Karpas-422 (cell line): ENCODE data around the gene KCNQ1. TPM values are rescaled to one million over a fixed set of nuclear protein-coding genes. Genes with fewer than 3 reads are reported as not detected.

Experiments used
- DNase-seq: peaks from one replicate; pipeline ENCODE4 v3.0.0-alpha.2; 2015
- H2AFZ ChIP-seq: fragments of 200-600 bp; sonication (generic); 2 replicates; pipeline ENCODE4 v1.6.1; 2014; ENCODE audit warnings: antibody characterized with exemption, low read length, mixed read lengths
- H3K27ac ChIP-seq: fragments of 200-600 bp; sonication (generic); 2 replicates; pipeline ENCODE4 v1.5.1; 2014; ENCODE audit warnings: mild to moderate bottlenecking, low read length, moderate library complexity
- H3K27me3 ChIP-seq: fragments of 200-600 bp; sonication (generic); 2 replicates; pipeline ENCODE4 v1.6.1; 2014; ENCODE audit warnings: low read length, mixed read lengths
- H3K36me3 ChIP-seq: fragments of 200-600 bp; sonication (generic); 2 replicates; pipeline ENCODE4 v1.6.1; 2014; ENCODE audit warnings: low read length, mixed read lengths; ENCODE audit not compliant: insufficient read depth
- H3K4me1 ChIP-seq: fragments of 200-600 bp; sonication (generic); 2 replicates; pipeline ENCODE4 v1.6.1; 2014; ENCODE audit warnings: mild to moderate bottlenecking, low read length, mixed read lengths
- H3K4me2 ChIP-seq: fragments of 200-600 bp; sonication (generic); 2 replicates; pipeline ENCODE4 v1.6.1; 2014; ENCODE audit warnings: low read length, low read depth, mild to moderate bottlenecking; ENCODE audit not compliant: poor library complexity, severe bottlenecking
- H3K4me3 ChIP-seq: fragments of 200-600 bp; sonication (generic); 2 replicates; pipeline ENCODE4 v1.5.1; 2014; ENCODE audit warnings: mild to moderate bottlenecking, antibody characterized with exemption, low read length, mixed read lengths
- H3K79me2 ChIP-seq: fragments of 200-600 bp; sonication (generic); 2 replicates; pipeline ENCODE4 v1.6.1; 2014; ENCODE audit warnings: mild to moderate bottlenecking, low read length, mixed read lengths
- H3K9ac ChIP-seq: fragments of 200-600 bp; sonication (generic); 2 replicates; pipeline ENCODE4 v1.6.0; 2014; ENCODE audit warnings: low read length
- H3K9me2 ChIP-seq: fragments of 200-600 bp; sonication (generic), shearing (Covaris generic); replicated peaks from 2 replicates; pipeline ENCODE4 v1.6.0; 2014; ENCODE audit warnings: mild to moderate bottlenecking, low read length, moderate library complexity; ENCODE audit not compliant: insufficient read depth
- H3K9me3 ChIP-seq: fragments of 300-700, 200-600 bp; sonication (generic); 2 replicates; pipeline ENCODE4 v1.6.1; 2014; ENCODE audit warnings: low read length, mixed read lengths
- H4K20me1 ChIP-seq: fragments of 200-600 bp; sonication (generic); 2 replicates; pipeline ENCODE4 v1.6.1; 2014; ENCODE audit warnings: mild to moderate bottlenecking, antibody characterized with exemption, low read length, low read depth; ENCODE audit not compliant: insufficient read depth
- total RNA-seq: library from RNA; depleted of rRNA; stranded (reverse); fragments of >200 nt; shearing (Covaris generic); gene quantifications from 2 replicates; pipeline ENCODE4 v1.2.3, GENCODE V29; 2014; ENCODE audit warnings: low replicate concordance

KCNQ1 gene
- total RNA-seq, 1 experiment from 2014 or later = not detected

- Histone ChIP-seq H3K4me1 (no peaks in the 10 kb centered on the region), H3K36me3 (no peaks in the 10 kb centered on the region), H3K9me3 (no peaks in the 10 kb centered on the region), H3K27me3 (no peaks in the 10 kb centered on the region), H2AFZ (no peak overlapping the region), H3K4me3 (no peak overlapping the region), H3K9me2 (no peaks in the 10 kb centered on the region), H3K79me2 (no peaks in the 10 kb centered on the region), H3K9ac (no peak overlapping the region), H3K4me2 (no peak overlapping the region), H3K27ac (no peak overlapping the region), H4K20me1 (no peaks in the 10 kb centered on the region; the same call in 1 of the 2 replicates)
- no peak for DNase-seq
Observed at GRCh38 chr11:2797121-2797711, 352.4 kb downstream of the KCNQ1 start.

- no peak for DNase-seq
- H3K79me2 ChIP-seq = no peaks in the 10 kb centered on the region
- no peak overlapping the region for H3K9ac ChIP-seq
- H3K27ac ChIP-seq = no peak overlapping the region
- no peak overlapping the region for H3K4me3 ChIP-seq
- no peaks in the 10 kb centered on the region for H3K27me3 ChIP-seq
- H3K9me2 ChIP-seq = no peaks in the 10 kb centered on the region
- no peaks in the 10 kb centered on the region for H4K20me1 ChIP-seq
- no peak overlapping the region for H3K4me2 ChIP-seq
- no peaks in the 10 kb centered on the region for H3K9me3 ChIP-seq
- H3K36me3 ChIP-seq = no peaks in the 10 kb centered on the region
- H3K4me1 ChIP-seq = no peaks in the 10 kb centered on the region
- no peak overlapping the region for H2AFZ ChIP-seq
Observed at GRCh38 chr11:2797741-2798361, 353.0 kb downstream of the KCNQ1 start.

DNA sequence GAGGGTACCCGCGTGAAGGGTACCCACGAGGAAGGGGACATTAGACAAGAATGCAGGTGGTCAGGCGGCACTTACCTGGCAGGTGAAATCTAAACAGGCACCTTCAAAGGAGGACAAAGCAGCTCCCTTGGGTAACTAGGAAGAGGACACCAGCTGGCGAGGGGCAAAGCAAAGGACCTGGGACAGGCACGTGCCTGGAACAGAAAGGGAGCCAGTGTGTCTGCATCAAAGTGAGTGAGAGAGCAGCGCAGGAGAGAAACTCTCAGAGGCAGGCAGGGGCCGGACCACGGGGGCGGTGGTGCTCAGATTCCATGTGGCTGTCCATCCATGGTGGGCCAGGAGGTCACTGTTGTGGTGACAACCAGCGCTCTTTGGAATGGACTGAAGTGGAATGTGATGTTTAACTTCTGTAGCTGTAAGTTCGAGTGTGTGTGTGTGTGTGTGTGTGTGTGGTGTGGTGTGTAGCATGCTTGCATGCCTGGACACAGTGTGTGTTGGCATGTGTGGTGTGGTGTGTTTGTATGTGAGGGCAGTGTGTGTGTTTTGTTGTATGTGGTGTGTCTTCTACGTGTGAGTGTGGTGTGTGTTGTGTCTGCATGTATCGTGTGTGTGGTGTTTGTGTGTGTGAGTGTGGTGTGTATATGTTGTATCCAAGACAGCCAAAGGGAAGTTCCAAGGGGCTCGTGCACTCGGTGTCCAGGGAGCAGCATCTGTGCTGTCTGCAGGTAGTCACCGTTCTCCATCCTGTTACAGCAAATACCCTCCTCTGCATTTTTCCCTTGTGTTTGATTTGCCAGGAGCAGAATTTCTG, 354.3 kb downstream of the KCNQ1 start:
- no peaks in the 10 kb centered on the region for H3K4me1 ChIP-seq
- H4K20me1 ChIP-seq = no peaks in the 10 kb centered on the region
- H3K9ac ChIP-seq = no peak overlapping the region
- H3K27ac ChIP-seq = no peak overlapping the region
- H3K9me2 ChIP-seq = no peaks in the 10 kb centered on the region
- no peak overlapping the region for H3K4me2 ChIP-seq
- no peaks in the 10 kb centered on the region for H3K79me2 ChIP-seq
- no peaks in the 10 kb centered on the region for H3K27me3 ChIP-seq
- no peak overlapping the region for H2AFZ ChIP-seq
- H3K36me3 ChIP-seq = no peaks in the 10 kb centered on the region
- no peak overlapping the region for H3K4me3 ChIP-seq
- no peak for DNase-seq
- no peaks in the 10 kb centered on the region for H3K9me3 ChIP-seq

GRCh38 chr11:2799881-2800654, 355.3 kb downstream of the KCNQ1 start:
- Histone ChIP-seq H3K9me2 (no peaks in the 10 kb centered on the region), H3K36me3 (no peaks in the 10 kb centered on the region), H3K4me3 (no peak overlapping the region), H3K9ac (no peak overlapping the region), H4K20me1 (no peaks in the 10 kb centered on the region), H3K79me2 (no peaks in the 10 kb centered on the region), H3K4me1 (no peaks in the 10 kb centered on the region), H2AFZ (no peak overlapping the region), H3K4me2 (no peak overlapping the region), H3K27me3 (no peaks in the 10 kb centered on the region), H3K27ac (no peak overlapping the region), H3K9me3 (no peaks in the 10 kb centered on the region)
- DNase-seq = no peak

GRCh38 chr11:2800655-2801531, 356.1 kb downstream of the KCNQ1 start:
- Histone ChIP-seq H3K9ac (no peak overlapping the region), H3K27ac (no peak overlapping the region), H3K9me3 (no peaks in the 10 kb centered on the region), H4K20me1 (no peaks in the 10 kb centered on the region), H3K79me2 (no peaks in the 10 kb centered on the region), H3K4me3 (no peak overlapping the region), H3K4me1 (no peaks in the 10 kb centered on the region), H3K36me3 (no peaks in the 10 kb centered on the region), H2AFZ (no peak overlapping the region), H3K9me2 (no peaks in the 10 kb centered on the region), H3K4me2 (no peak overlapping the region), H3K27me3 (no peaks in the 10 kb centered on the region)
- no peak for DNase-seq

DNA sequence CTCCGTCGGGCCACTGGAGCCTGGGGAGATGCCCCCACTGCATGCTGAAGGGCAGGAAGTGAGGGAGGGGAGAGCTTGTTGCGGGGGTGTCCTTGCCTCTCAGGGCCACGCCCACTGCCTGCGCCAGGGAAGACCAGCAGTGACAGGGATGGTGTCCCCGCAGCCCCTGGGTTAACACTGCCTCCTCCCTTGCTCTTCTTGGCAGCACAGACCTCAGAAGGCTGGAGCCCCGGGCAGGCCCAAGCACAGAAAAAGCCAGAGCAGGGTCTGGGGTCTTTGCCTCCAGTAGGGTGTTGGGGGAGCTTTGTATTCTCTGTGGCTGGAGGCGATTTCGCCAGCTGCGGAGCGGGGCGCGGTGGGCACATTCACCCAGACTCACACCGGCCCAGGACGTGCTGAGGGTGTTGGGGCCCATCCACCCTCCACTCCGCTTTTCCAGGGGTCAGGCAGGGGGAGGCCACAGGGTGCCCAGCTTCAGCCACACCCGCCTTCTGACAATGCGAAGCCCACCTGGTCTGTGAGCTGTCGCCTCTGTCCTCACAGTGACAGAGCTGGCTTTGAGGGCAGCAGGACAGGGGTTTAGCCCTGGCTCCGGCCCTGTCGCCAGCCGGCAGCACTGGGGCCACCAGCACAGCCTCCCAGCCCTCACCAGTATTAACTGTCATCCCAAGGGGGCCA, 357.0 kb downstream of the KCNQ1 start:
- H3K27ac ChIP-seq = no peak overlapping the region
- no peak for DNase-seq
- no peak overlapping the region for H3K4me3 ChIP-seq
- no peaks in the 10 kb centered on the region for H3K9me3 ChIP-seq
- no peak overlapping the region for H3K4me2 ChIP-seq
- H3K79me2 ChIP-seq = no peaks in the 10 kb centered on the region
- no peaks in the 10 kb centered on the region for H3K27me3 ChIP-seq
- H3K4me1 ChIP-seq = no peaks in the 10 kb centered on the region
- no peaks in the 10 kb centered on the region for H4K20me1 ChIP-seq
- H3K9me2 ChIP-seq = no peaks in the 10 kb centered on the region
- H3K9ac ChIP-seq = no peak overlapping the region
- no peaks in the 10 kb centered on the region for H3K36me3 ChIP-seq
- H2AFZ ChIP-seq = no peak overlapping the region

- Histone ChIP-seq H2AFZ (no peak overlapping the region), H3K27ac (no peak overlapping the region), H3K36me3 (no peaks in the 10 kb centered on the region), H3K9me2 (no peaks in the 10 kb centered on the region), H3K9ac (no peak overlapping the region), H3K27me3 (no peaks in the 10 kb centered on the region), H3K79me2 (no peaks in the 10 kb centered on the region), H3K4me1 (no peaks in the 10 kb centered on the region), H3K4me3 (no peak overlapping the region), H3K9me3 (no peaks in the 10 kb centered on the region), H3K4me2 (no peak overlapping the region), H4K20me1 (no peaks in the 10 kb centered on the region)
- no peak for DNase-seq
Observed at GRCh38 chr11:2802389-2803185, 357.8 kb downstream of the KCNQ1 start.
